Measurements from ENCODE around the gene CFH. TPM values are rescaled to one million over a fixed set of nuclear protein-coding genes. Genes with fewer than 3 reads are reported as not detected.

The CFH gene
- polyA plus RNA-seq, 1 of the 3 experiments (the other 2 are of a cell fraction): 2.9 TPM

DNA sequence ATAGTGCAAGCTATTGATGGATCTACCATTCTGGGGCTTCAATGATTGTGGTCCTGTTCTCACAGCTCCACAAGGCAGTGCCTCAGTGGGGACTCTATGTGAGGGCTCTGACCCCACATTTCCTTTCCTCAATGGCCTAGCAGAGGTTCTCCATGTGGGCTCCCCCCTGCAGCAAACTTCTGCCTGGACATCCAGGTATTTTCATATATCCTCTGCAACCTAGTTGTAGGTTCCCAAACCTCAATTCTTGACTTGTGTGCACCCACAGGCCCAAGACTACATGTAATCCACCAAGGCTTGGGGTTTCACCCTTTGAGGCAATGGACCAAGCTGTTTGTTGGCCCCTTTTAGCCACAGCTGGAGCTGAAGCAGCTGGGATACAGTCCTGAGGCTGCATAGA lies 86.9 kb downstream of the CFH start:
- Histone ChIP-seq H3K27ac (ENCODE audit: low read depth in 2 of 2, low read length in 1 of 2) (no peak overlapping the region), H3K4me3 (ENCODE audit: low read depth in 2 of 2, low read length in 1 of 2) (no peak overlapping the region), H3K27me3 (ENCODE audit: insufficient read depth) (no peaks in the 10 kb centered on the region), H3K36me3 (replicated peaks in 1 of 2; ENCODE audit: control insufficient read depth in 1 of 2, insufficient read depth in 2 of 2, low read length in 1 of 2) (no peaks in the 10 kb centered on the region), H3K4me2 (no peak overlapping the region), H2AFZ (ENCODE audit: low read depth) (no peak overlapping the region), H3K79me2 (ENCODE audit: insufficient read depth) (no peaks in the 10 kb centered on the region), H3K9me3 (no peaks in the 10 kb centered on the region; the same call in 1 of the 2 replicates), H3K9me2 (no peaks in the 10 kb centered on the region), H4K20me1 (ENCODE audit: insufficient read depth) (no peaks in the 10 kb centered on the region), H3K9ac (no peak overlapping the region), H3K4me1 (ENCODE audit: control insufficient read depth in 1 of 2, insufficient read depth in 2 of 2, low read depth in 1 of 2, low read length in 1 of 2) (no peaks in the 10 kb centered on the region; a peak in 1 of 4 replicates), H3F3A (replicated peaks; ENCODE audit: insufficient read depth) (no peaks in the 10 kb centered on the region)
- TF ChIP-seq FOXM1 (IDR thresholded peaks at IDR 0.05; ENCODE audit: low read depth) (no peak), YY1 (IDR thresholded peaks at IDR 0.05; ENCODE audit: low read depth) (no peak), GATA2 (CRISPR knock-in tag; IDR thresholded peaks at IDR 0.05) (no peak), REST (IDR thresholded peaks at IDR 0.05; ENCODE audit: low read depth, low read length) (no peak), NFIC (IDR thresholded peaks at IDR 0.05; ENCODE audit: borderline replicate concordance) (no peak), SIN3A (IDR thresholded peaks at IDR 0.05; ENCODE audit: borderline replicate concordance, low read depth, low read length) (no peak), RFX5 (IDR thresholded peaks at IDR 0.05; ENCODE audit: low read length) (no peak), RCOR1 (IDR thresholded peaks at IDR 0.05; ENCODE audit: low read length) (no peak), ZBTB33 (IDR thresholded peaks at IDR 0.05; ENCODE audit: borderline replicate concordance, low read depth) (no peak), MXI1 (IDR thresholded peaks at IDR 0.05; ENCODE audit: low read depth, low read length) (no peak), RXRA (IDR thresholded peaks at IDR 0.05; ENCODE audit: borderline replicate concordance, low read depth) (no peak), EZH2phosphoT487 (IDR thresholded peaks at IDR 0.05; ENCODE audit: borderline replicate concordance, low read depth) (no peak), NRF1 (IDR thresholded peaks at IDR 0.05; ENCODE audit: low read depth, low read length) (no peak), IRF3 (IDR thresholded peaks at IDR 0.05; ENCODE audit: low read depth, low read length) (no peak), SMC3 (IDR thresholded peaks at IDR 0.05; ENCODE audit: low read depth, low read length) (no peak)
- TF ChIP-seq, protein P1, sequence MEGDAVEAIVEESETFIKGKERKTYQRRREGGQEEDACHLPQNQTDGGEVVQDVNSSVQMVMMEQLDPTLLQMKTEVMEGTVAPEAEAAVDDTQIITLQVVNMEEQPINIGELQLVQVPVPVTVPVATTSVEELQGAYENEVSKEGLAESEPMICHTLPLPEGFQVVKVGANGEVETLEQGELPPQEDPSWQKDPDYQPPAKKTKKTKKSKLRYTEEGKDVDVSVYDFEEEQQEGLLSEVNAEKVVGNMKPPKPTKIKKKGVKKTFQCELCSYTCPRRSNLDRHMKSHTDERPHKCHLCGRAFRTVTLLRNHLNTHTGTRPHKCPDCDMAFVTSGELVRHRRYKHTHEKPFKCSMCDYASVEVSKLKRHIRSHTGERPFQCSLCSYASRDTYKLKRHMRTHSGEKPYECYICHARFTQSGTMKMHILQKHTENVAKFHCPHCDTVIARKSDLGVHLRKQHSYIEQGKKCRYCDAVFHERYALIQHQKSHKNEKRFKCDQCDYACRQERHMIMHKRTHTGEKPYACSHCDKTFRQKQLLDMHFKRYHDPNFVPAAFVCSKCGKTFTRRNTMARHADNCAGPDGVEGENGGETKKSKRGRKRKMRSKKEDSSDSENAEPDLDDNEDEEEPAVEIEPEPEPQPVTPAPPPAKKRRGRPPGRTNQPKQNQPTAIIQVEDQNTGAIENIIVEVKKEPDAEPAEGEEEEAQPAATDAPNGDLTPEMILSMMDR (IDR thresholded peaks at IDR 0.05): no peak
- CTCF ChIA-PET: interaction anchor here (1.2 kb wide), 1 partner anchor 618 kb away, joined by 3 read pairs; no protein-coding TSS in a partner anchor
- POLR2A ChIA-PET: no interaction called here
- no peak for DNase-seq
